HepG2 (cell line): Measurements from ENCODE around the gene CDH19.

ENCODE experiments used
- CTCF ChIP-seq: sonication (generic); formaldehyde crosslinking; IDR thresholded peaks from 2 replicates; pipeline ENCODE4 v1.5.0; 2020; ENCODE audit warnings: mild to moderate bottlenecking, missing genetic modification reagents, moderate library complexity
- DNMT1 ChIP-seq: sonication (generic); formaldehyde crosslinking; IDR thresholded peaks from 2 replicates; pipeline ENCODE4 v1.5.1; 2020; ENCODE audit warnings: mild to moderate bottlenecking, missing genetic modification reagents
- JUNB ChIP-seq: sonication (generic); formaldehyde crosslinking; IDR thresholded peaks from 2 replicates; pipeline ENCODE4 v1.8.0; 2022; ENCODE audit warnings: missing genetic modification reagents, mild to moderate bottlenecking, borderline replicate concordance
- ZEB1 ChIP-seq: IDR thresholded peaks from 2 replicates; pipeline ENCODE4 v1.6.1; 2012; ENCODE audit warnings: mild to moderate bottlenecking, low read depth, inconsistent platforms; ENCODE audit not compliant: insufficient replicate concordance
- ZNF224 ChIP-seq: sonication (generic); formaldehyde crosslinking; IDR thresholded peaks from 2 replicates; pipeline ENCODE4 v1.5.0; 2020; ENCODE audit warnings: mild to moderate bottlenecking, missing genetic modification reagents
- ZNF3 ChIP-seq: IDR thresholded peaks from 2 replicates; pipeline ENCODE4 v1.7.0; 2017; ENCODE audit warnings: inconsistent platforms

GRCh38 chr18:66640431-66640830, 36.5 kb upstream of the CDH19 start:
- no peak for TF ChIP-seq JUNB (CRISPR knock-in tag)
- no peak for TF ChIP-seq ZNF3 (CRISPR knock-in tag)
- no peak for TF ChIP-seq ZNF224 (CRISPR knock-in tag)
- TF ChIP-seq DNMT1 (CRISPR knock-in tag) = no peak
- no peak for TF ChIP-seq CTCF (CRISPR knock-in tag)
- TF ChIP-seq ZEB1 = no peak
